GM08714 (cell line): ENCODE results near the gene PAK5.
A peak's percentile ranks its signal among the peaks of the same experiment; 100 is the strongest.

Source experiments
- H3K4me3 ChIP-seq: fragments of 200-500 bp; sonication (Bioruptor generic); 2 replicates; pipeline ENCODE4 v1.5.1; 2014; ENCODE audit warnings: mild to moderate bottlenecking, low read length, inconsistent platforms
- ZNF274 ChIP-seq: IDR thresholded peaks from 2 replicates; pipeline ENCODE4 v1.6.1; 2012; ENCODE audit warnings: mild to moderate bottlenecking, low read depth, low read length

Gene PAK5

DNA sequence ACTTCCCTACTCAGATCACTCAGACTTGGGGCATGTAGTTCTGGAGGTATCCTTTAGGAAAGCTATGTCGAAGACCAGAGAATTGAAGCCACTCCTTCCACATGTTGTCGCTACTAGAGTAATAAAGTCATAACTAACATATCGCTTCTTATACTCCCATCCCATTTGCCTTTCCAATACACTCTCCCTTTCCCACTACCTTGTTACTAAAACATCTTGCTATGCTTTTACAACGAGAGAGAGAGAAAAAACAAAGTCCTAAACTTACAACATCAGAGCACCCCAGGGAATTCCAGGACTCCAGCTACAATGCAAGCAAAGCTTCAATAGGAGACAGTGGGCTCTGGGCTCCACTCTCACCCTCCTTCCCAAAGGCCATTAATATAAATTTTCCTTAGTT lies 329.6 kb downstream of the PAK5 start:
- H3K4me3 ChIP-seq = no peak overlapping the region
- TF ChIP-seq ZNF274 = no peak

DNA sequence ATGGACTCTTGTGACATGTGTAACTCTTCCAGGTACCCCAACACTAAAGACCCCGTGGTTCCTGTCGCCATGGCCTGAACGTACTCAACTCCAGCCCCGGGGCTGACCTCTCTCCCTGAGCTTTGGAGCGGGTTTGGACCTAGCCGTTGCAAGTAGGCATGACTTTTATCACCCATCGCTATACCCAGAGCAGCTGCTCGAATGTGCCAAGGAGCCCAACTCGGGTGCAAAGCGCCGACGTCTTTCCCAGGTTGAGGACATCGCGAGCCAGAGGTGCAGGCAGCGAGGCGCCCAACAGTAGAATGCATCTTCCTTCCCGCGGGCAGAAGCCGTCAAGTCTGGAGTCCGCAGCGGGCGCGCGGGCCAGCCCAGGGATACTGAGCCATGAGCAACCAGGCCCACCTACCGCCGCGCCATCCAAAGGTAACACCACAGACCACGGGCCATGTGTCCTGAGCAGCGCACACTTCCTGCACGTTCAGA lies 330.1 kb downstream of the PAK5 start:
- no peak for TF ChIP-seq ZNF274
- no peak overlapping the region; the same call in 1 of the 2 replicates for H3K4me3 ChIP-seq

DNA sequence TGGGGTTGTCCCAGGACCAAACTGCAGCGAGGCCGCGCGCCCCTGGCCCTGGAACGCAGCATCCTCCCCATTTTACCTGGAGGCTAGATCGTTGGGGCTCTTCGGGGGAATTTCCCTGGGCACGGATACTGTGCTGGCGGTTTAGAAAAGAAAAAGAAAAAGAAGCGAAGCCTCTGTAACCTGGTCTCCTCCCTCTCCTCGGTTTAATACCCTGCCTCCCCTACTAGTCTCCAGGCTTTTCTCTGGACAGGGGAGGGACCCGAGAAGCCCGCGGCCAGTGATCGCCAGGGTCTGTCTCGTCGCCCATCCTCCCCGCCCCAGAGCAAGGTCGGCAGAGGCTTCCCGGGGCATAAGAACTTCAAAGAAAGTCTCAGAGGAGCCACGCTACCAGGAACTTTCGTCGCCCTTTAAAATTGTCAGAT lies 330.6 kb downstream of the PAK5 start:
- H3K4me3 ChIP-seq = peak overlapping the region; percentile 14; the same call in 1 of the 2 replicates
- no peak for TF ChIP-seq ZNF274

DNA sequence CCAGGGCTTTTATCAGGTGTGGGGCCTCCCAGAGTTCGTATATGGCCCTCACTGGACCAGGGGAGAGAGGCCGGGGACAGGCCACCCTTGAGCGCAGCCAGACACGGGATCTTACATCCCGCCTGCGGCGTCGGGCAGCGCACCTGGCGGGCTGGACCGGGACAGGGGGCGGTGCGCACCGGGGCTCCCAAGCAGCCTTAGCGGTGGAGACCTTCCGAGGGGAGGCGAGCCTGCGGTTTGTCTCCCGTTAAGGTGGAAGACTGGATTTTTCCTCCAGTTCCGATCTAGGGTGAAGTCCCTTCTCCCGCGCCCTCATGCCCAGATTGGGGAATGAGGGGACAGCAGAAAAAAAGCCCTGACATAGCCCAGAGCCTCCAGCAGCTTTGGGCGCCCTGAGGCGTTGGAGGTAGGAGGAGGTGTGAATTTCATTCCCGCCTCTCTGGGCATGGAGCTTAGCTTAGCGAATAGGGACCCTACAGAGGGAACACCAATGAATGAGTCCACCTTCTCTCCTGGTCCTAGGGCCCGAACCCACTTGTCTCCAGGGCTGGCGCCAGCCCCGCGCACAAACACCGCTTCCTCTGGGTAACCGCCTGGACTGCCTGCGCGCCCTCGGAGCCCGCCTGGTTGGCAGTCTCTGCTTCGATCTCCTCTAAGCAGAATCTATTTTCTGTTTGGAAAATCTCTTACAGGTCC lies 331.2 kb downstream of the PAK5 start:
- peak overlapping the region; percentile 14; the same call in 1 of the 2 replicates for H3K4me3 ChIP-seq

DNA sequence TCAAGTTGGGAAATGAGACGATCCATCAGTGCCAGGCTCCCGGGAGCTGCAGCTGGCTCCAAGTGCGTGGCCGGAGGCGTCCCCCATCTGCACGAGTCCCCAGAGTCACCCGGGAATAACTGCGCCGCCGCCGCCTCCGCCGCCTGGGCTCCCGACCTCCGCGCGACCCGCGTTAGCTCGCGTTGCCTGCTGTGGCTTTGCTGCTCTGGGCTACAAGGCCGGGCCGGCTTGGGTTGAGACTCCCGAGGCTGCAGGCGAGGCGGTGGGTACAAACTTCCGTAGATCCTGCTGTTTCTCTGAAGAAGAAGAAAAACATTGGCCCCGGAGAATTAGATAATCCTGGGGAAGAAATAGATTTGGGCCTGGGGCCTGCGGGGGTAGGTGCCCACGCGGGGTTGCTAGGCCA lies 331.9 kb downstream of the PAK5 start:
- no peak for TF ChIP-seq ZNF274
- no peak overlapping the region for H3K4me3 ChIP-seq

More for the DNA sequence above, 331.2 kb downstream of the PAK5 start:
- no peak for TF ChIP-seq ZNF274

DNA sequence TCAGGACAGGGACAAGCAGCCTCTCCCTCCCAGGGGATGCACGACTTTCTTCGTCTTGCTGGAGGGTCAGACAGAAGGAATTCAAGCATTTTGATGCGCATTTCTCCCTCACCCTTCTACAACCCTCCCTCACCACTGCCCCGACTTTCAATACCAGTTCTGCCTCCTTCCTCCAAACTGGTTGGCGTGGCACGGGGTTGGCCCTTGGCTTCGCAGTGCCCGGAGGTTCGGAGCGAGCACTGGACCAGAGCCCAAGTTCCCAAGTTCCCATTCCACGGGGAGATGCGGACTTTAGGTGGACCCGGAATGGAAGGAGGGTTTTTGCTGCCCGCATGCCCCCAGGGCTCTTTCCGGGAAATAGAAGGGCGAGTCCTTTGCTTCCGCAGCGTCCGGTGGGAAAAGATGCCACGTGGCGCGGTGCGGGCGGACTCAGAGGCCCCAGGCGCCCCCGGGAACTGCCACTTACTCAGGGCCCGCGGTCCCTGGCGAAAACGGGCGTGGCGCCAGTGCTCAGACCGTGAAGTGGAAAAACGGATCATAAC lies 332.5 kb downstream of the PAK5 start:
- no peak overlapping the region for H3K4me3 ChIP-seq
- no peak for TF ChIP-seq ZNF274

DNA sequence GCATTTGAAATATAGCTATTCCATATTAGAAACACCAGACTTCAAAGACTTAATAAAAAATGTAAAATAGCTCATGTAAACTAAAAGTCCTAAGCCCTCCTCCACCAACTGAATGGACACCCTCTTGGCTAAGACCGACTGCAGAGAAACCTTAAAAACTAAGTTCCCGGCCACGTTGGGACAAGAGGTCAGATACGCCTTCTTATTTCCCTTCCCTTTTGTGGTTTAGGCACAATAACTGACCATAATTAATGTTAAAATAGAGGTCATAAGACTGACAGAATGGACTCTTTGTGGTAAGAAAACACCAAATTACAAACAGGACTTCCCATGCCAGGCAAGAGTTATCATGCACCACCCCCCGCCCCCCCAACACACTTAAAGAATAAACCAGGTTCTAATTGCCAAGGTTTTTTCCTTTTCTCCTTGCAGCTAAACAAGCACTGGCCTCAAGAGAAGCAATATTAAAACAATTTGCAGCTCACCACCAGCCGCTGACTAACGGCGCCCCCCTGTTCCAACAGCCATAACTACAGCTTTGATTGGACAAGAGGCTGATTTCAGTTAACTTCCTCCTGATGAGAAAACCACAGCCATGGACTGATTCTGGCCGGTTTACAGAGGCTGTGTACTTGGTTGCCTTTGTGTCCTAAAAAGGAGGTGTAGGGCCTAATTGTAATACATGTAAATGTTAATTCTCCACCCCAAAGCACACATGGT lies 335.2 kb downstream of the PAK5 start:
- TF ChIP-seq ZNF274 = no peak
- no peak overlapping the region for H3K4me3 ChIP-seq

DNA sequence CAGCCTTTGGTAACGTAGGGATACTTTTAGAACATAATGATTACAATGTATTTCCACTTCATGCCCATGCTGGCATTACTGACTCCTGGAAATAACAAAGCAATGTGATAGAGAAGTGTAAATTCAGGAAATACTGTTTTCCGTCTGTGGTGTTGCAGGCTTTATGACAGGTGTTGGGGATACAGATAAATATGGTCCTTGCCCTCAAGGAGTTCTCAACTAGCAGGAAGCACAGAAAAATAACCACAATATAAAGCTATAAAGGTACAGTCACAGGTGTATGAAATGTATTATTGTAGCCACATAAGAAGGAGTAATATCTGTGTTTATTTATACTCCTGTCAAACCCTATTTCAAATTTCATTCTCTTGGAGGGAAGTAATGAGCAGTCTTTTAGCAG lies 337.4 kb downstream of the PAK5 start:
- no peak for TF ChIP-seq ZNF274
- no peak overlapping the region for H3K4me3 ChIP-seq

DNA sequence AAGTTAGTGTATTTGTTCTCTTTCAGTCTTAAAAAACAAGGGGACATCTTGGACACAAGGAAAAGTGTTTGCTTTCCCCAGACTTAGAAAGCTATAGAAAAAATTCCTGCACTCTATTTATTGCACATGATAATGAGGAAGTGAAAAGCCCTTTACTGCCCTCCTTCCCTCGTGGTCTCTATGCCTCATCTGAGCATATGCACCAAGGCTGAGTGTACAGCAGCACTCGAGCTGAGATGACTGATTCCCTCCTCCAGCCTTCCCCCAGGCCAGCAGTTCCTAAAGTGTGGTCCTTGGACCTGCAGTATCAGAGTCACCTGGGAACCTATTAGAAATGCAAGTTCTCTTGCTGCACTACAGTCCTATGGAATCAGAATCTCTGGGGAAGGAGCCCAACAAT lies 338.8 kb downstream of the PAK5 start:
- no peak overlapping the region for H3K4me3 ChIP-seq
- TF ChIP-seq ZNF274 = no peak

DNA sequence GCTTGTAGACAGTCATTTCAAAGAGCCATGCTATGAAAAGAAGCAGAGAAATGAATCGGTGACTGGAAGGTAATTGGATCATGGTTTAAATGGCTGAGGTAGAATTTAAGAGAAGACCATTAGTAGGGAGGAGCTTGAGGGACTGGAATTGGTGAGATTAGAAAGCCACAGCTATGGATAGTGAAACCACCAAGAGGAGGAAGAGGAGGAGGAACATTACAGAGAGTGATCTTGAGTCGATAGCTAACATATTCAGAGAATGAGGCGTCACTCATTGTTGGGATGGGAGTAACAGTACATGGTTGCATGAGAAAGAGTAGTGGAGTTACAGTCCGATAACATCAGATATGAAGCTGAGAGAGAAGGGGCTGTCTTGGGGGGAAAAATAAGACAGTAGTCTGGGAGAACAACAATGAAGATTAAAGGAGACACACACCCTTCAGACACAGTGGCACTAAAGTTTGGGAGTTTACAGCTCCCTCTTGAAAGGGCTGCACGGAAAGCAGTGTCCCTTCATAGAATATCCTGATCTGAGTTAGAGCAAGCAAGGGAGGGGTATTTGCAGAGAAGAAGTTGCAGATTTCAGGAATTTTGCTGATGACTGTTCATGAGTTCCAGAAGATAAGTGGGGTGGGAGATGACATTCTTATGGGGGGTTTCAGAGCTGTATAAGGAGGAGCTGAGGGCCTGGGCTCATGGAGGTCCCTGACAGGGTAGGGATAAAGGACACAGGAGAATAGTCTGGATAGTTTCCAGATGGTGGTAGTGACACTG lies 339.6 kb downstream of the PAK5 start:
- TF ChIP-seq ZNF274 = no peak

DNA sequence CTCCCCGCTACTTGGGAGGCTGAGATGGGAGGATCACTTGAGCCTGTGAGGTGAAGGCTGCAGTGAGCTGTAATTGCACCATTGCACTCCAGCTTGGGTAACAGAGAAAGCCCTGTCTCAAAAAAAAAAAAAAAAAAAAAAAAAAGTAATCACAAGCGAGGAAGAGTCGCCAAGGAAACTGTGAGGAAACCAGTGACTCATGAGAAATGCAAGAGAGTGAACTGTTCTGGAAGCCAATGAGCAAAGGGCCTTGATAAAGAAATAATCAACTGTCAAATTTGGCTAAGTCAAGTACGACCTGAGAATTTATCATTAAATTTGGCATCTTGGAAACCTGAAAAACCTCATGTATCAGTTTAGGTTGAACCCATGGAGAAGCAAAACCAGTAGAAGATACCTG lies 340.6 kb downstream of the PAK5 start:
- no peak for TF ChIP-seq ZNF274

More for the DNA sequence above, 339.6 kb downstream of the PAK5 start:
- no peak overlapping the region for H3K4me3 ChIP-seq

DNA sequence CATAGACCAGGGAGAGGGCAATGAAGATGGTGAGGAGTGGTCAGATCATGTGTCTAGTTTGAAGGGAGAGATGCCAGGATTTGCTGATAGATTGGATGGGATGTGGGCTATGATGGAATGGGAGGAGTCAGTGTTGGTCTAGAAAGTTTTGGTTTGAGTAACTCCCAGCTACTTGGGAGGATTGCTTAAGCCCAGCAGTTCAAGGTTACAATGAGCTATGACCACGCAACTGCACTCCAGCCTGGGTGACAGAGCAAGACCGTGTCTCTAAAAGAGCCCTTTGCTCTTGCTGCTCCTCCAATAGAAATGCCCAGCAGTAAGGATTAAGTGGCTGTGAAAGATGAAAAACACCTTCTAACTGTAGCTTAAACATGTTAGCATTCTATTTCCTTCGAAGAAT lies 342.7 kb downstream of the PAK5 start:
- no peak for TF ChIP-seq ZNF274
- H3K4me3 ChIP-seq = no peak overlapping the region

More for the DNA sequence above, 340.6 kb downstream of the PAK5 start:
- no peak overlapping the region for H3K4me3 ChIP-seq

DNA sequence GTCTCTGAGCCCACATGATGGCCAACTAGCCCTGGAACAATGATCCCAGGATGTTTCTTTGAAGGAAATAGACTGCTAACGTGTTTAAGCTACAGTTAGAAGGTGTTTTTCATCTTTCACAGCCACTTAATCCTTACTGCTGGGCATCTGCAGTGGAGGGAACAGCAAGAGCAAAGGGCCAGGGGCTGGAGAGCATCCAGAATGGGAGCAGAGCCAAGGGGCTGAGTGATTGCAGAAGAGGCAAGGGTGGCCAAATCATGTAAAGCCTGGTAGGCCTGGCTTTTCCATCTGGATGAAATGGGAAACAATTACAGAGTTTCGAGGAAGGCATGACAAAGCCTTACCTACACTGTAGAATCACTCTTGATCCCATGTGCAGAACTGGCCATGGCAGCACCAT lies 343.2 kb downstream of the PAK5 start:
- TF ChIP-seq ZNF274 = no peak
- H3K4me3 ChIP-seq = no peak overlapping the region

DNA sequence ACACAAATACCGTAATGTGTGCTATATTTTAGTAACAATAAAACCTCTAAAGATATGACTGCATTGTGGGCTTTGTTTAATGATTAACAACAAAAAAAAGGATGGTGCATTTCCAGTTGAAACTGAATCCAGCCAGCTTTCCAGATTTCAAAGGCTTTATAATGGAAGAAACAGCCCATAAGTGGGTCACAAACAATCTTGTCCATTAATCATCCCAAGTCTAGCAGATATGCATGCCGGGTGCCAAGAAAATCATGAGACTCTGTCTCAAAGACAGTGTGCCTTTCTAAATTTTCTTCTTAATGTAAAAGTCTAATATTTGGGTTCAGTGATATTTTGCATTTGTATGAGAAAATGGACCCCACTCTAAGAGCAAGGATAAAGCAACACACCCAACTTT lies 345.1 kb downstream of the PAK5 start:
- H3K4me3 ChIP-seq = no peak overlapping the region
- TF ChIP-seq ZNF274 = no peak

DNA sequence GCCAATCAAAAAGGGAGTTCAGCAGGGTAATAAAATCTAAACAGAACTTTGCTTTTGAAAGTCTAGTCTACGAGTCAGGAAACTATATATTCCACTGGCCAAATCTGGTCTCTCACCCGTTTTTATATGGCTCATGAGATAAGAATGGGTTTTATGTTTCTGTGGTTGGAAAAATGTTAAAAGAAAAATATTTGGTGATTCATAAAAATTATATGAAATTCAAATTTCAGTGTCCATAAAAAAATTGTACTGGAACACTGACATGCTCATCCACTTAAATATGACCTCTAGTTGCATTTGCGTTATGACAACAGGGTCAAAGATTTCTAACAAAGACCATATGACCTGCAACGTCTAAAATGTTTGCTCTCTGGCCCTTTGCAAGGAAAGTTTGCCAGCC lies 346.8 kb downstream of the PAK5 start:
- H3K4me3 ChIP-seq = no peak overlapping the region
- no peak for TF ChIP-seq ZNF274
